Measurements from ENCODE around the gene MGAT4C.

Gene MGAT4C

DNA sequence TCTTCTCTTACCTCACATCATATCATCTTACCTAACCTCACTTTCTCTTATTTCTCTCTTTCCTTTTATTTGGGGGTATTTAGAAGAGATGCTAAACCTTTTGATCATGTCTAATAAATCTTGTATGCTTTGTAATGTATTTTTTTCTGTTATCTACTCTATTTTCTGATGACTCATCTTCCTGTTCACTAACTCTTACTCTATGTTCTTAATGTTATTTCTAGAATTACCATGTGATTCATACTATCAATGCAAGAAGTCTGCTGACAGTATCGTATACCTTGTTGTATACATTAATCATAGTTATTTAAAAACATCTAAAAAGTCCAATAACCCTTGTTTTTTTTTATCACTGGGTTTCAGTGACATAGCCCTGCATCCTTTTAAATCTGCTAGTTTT is 62.3 kb downstream of the MGAT4C start:
- Histone ChIP-seq H3K9me3 (no peaks in the 10 kb centered on the region), H3K36me3 (no peaks in the 10 kb centered on the region), H3K4me2 (no peak overlapping the region), H4K20me1 (no peaks in the 10 kb centered on the region), H3K27me3 (no peaks in the 10 kb centered on the region), H3K4me1 (no peaks in the 10 kb centered on the region), H3K4me3 (no peak overlapping the region), H3K27ac (no peak overlapping the region), H3K9ac (no peak overlapping the region)
- no peak for TF ChIP-seq Cebpa-rat (IDR thresholded peaks at IDR 0.05)

DNA sequence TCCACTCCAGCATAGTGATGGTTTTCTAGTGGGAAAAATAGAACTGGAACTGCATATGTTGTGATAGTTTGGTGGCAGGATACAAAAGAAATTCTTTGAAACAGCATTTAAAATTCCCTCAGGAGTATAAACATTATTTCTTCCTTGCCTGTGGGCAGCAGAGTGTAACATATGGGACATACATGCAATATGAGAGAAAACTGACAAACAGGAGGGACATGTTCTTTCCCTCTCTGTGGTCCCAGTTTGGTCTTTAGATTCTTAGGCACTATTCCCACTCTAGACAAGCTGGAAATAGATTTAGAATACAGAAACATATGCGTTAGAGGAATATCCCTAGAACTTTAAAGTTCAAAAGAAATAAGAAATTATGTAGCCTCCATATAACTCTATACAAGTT is 68.0 kb downstream of the MGAT4C start:
- Histone ChIP-seq H3K27me3 (no peaks in the 10 kb centered on the region), H3K27ac (no peak overlapping the region), H3K9ac (no peak overlapping the region), H3K9me3 (no peaks in the 10 kb centered on the region), H3K4me1 (no peaks in the 10 kb centered on the region), H3K36me3 (no peaks in the 10 kb centered on the region), H4K20me1 (no peaks in the 10 kb centered on the region), H3K4me2 (no peak overlapping the region), H3K4me3 (no peak overlapping the region)
- no peak for TF ChIP-seq Cebpa-rat (IDR thresholded peaks at IDR 0.05)

GRCh38 chr12:86186449-86186848 is 69.7 kb downstream of the MGAT4C start:
- Histone ChIP-seq H3K9me3 (no peaks in the 10 kb centered on the region), H3K36me3 (no peaks in the 10 kb centered on the region), H3K9ac (no peak overlapping the region), H3K27me3 (no peaks in the 10 kb centered on the region), H3K4me3 (no peak overlapping the region), H3K27ac (no peak overlapping the region), H4K20me1 (no peaks in the 10 kb centered on the region), H3K4me2 (no peak overlapping the region), H3K4me1 (no peaks in the 10 kb centered on the region)
- TF ChIP-seq Cebpa-rat (IDR thresholded peaks at IDR 0.05): no peak

DNA sequence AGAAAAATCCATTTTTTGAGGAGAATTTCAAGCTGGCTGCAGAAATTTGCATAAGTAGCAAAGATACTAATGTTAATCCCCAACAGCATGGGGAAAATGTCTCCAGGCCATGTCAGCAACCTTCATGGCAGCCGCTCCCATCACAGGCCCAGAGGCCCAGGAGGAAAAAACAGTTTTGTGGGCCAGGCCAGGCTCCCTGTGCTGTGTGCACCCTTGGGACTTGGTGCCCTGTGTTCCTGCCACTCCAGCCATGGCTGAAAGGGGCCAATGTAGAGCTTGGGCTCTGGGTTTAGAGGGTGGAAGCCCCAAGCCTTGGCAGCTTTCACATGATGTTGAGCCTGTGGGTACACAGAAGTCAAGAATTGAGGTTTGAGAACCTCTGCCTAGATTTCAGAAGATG is 76.3 kb downstream of the MGAT4C start:
- no peak overlapping the region for H3K27ac ChIP-seq
- H3K9ac ChIP-seq: no peak overlapping the region
- no peaks in the 10 kb centered on the region for H3K27me3 ChIP-seq
- peaks cover 12% of the 10 kb centered on the region for H3K9me3 ChIP-seq
- H3K36me3 ChIP-seq: no peaks in the 10 kb centered on the region
- H4K20me1 ChIP-seq: no peaks in the 10 kb centered on the region
- no peaks in the 10 kb centered on the region for H3K4me1 ChIP-seq
- no peak overlapping the region for H3K4me2 ChIP-seq
- no peak overlapping the region for H3K4me3 ChIP-seq
- no peak for TF ChIP-seq Cebpa-rat (IDR thresholded peaks at IDR 0.05)

DNA sequence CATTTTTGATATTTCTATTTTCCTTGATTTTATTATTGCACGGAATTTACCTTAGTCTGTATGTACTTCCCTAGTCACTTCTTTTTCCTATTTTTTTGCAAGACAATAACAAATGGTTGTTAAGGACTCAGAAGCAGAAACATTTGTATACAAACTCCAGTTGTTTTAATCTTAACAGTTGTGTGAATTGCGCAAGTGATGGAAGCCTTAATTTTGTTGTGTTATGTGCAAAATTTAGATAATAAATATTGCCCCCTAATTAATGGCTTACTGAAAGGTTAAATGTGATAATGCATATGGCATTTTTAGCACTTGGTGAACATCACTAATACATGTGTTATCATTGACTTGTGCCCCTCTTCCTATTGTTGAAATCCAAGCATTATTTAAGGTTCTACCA is 82.0 kb downstream of the MGAT4C start:
- H3K36me3 ChIP-seq: no peaks in the 10 kb centered on the region
- H3K27ac ChIP-seq: no peak overlapping the region
- H3K9me3 ChIP-seq: no peaks in the 10 kb centered on the region
- H3K4me3 ChIP-seq: no peak overlapping the region
- no peak overlapping the region for H3K4me2 ChIP-seq
- H4K20me1 ChIP-seq: no peaks in the 10 kb centered on the region
- no peaks in the 10 kb centered on the region for H3K27me3 ChIP-seq
- TF ChIP-seq Cebpa-rat (IDR thresholded peaks at IDR 0.05): no peak
- H3K9ac ChIP-seq: no peak overlapping the region
- H3K4me1 ChIP-seq: no peaks in the 10 kb centered on the region

DNA sequence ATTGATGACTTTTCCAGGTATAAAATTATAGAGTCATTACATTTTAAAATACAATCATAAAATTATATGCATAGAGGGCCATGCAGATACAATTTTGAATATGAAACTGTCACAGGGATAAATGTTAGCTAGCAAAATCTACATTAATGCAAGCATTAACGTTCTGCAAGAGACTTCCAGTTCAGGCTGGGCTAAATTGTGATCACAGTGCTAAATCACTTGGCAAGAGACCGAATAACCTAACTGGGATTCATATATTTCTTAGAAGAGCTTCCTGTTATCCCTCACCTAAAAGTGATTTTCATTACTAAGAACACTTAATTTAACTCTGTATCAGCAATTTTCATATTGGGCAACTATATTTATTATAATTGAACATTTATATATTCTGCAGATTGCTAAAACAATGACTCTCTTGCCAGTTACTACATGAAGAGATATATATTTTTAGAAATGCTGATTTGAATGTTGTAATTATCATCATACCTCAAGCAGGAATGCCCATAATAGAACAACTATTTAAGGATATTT is 83.2 kb downstream of the MGAT4C start:
- no peaks in the 10 kb centered on the region for H3K9me3 ChIP-seq

DNA sequence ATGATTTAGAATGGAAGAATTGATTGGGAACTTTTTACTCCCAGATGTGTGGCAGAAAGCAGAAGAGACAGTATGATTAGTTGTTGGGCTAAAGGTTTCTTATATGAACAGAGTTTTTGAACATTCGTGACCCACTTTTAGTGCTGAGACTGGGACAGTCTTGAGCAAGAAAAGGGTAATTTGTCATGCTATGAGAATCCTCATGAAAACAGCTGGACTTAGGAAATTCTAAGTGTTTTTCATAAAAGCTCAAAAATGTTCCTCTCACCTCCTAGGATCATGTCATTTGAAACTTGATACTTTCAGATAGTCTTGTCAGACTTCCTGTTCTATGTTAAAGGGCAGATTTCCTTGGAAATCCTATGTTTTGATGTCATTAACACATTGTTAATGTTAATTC is 86.1 kb downstream of the MGAT4C start:
- H3K4me2 ChIP-seq: no peak overlapping the region
- no peaks in the 10 kb centered on the region for H4K20me1 ChIP-seq
- no peaks in the 10 kb centered on the region for H3K9me3 ChIP-seq
- no peak overlapping the region for H3K4me3 ChIP-seq
- H3K36me3 ChIP-seq: no peaks in the 10 kb centered on the region
- H3K27ac ChIP-seq: no peak overlapping the region
- no peaks in the 10 kb centered on the region for H3K4me1 ChIP-seq
- H3K27me3 ChIP-seq: no peaks in the 10 kb centered on the region
- TF ChIP-seq Cebpa-rat (IDR thresholded peaks at IDR 0.05): no peak
- H3K9ac ChIP-seq: no peak overlapping the region

More for the DNA sequence above, 83.2 kb downstream of the MGAT4C start:
- Histone ChIP-seq H3K4me2 (no peak overlapping the region), H3K36me3 (no peaks in the 10 kb centered on the region), H4K20me1 (no peaks in the 10 kb centered on the region), H3K4me3 (no peak overlapping the region), H3K27me3 (no peaks in the 10 kb centered on the region), H3K4me1 (no peaks in the 10 kb centered on the region), H3K27ac (no peak overlapping the region), H3K9ac (no peak overlapping the region)
- TF ChIP-seq Cebpa-rat (IDR thresholded peaks at IDR 0.05): no peak

DNA sequence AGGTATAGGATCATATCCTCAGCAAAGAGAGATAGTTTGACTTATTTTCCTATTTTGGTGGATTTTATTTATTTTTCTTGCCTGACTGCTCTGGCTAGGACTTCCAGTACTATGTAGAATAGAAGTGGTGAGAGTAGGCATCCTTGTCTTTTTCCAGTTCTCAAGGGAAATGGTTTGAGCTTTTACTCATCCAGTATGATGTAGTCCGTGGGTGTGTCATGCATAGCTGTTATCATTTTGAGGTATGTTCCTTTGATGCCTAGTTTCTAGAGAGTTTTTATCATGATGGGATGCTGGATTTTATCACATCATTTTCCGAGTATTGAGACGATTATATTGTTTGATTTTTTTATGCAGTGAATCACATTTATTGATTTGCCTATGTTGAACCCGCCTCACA is 97.2 kb downstream of the MGAT4C start:
- Histone ChIP-seq H4K20me1 (no peaks in the 10 kb centered on the region), H3K27ac (no peak overlapping the region), H3K9me3 (no peaks in the 10 kb centered on the region), H3K36me3 (no peaks in the 10 kb centered on the region), H3K4me2 (no peak overlapping the region), H3K4me3 (no peak overlapping the region), H3K9ac (no peak overlapping the region), H3K4me1 (peaks cover 3% of the 10 kb centered on the region; the same call in 1 of the 2 replicates), H3K27me3 (no peaks in the 10 kb centered on the region)
- no peak for TF ChIP-seq Cebpa-rat (IDR thresholded peaks at IDR 0.05)

DNA sequence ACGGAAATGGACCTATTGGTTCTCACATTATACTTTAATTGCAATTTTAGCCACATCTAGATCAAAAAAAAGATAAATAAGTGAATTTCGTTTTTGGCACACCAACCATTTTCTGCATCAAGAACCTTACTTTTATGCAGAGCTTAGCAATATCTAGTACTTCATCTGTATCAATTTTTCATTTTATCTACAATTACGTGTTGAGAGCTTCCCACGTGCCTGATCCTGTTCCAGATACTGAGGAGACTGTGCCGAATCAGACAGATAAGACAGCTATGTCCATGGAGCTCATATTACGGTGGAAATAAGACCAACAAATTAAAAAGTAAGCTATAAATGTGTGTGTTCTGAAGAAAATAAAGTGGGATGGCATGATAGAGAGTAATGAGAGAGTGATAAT is 101.6 kb downstream of the MGAT4C start:
- TF ChIP-seq Cebpa-rat (IDR thresholded peaks at IDR 0.05): no peak
- Histone ChIP-seq H3K4me2 (no peak overlapping the region), H3K4me3 (no peak overlapping the region), H4K20me1 (no peaks in the 10 kb centered on the region), H3K36me3 (no peaks in the 10 kb centered on the region), H3K9ac (no peak overlapping the region), H3K27ac (no peak overlapping the region), H3K4me1 (peaks cover 13% of the 10 kb centered on the region), H3K9me3 (no peaks in the 10 kb centered on the region), H3K27me3 (no peaks in the 10 kb centered on the region)

DNA sequence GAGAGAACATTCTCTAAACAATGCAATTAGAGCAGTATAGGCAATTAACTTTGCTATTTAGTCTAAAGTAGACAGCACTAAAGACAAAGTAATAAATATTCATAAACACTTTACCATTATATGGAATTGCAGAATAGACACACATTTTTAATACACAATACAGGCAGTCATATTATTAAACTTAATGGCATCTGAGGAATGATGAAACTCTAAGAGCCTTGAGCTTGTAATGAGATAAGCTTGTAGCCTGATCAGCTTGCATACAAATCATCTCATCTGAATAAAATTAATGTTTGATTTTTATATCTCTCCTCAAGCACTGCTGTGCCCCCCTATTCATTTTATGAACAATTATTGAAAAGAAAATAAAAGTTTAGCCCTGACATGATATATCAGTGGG is 107.6 kb downstream of the MGAT4C start:
- no peaks in the 10 kb centered on the region for H3K27me3 ChIP-seq
- H4K20me1 ChIP-seq: no peaks in the 10 kb centered on the region
- H3K4me1 ChIP-seq: peaks cover 7% of the 10 kb centered on the region
- no peaks in the 10 kb centered on the region for H3K9me3 ChIP-seq
- no peak overlapping the region for H3K9ac ChIP-seq
- no peak overlapping the region for H3K4me3 ChIP-seq
- no peak overlapping the region for H3K4me2 ChIP-seq
- H3K27ac ChIP-seq: no peak overlapping the region
- TF ChIP-seq Cebpa-rat (IDR thresholded peaks at IDR 0.05): no peak
- no peaks in the 10 kb centered on the region for H3K36me3 ChIP-seq

- H3K4me1 ChIP-seq: peaks cover 1% of the 10 kb centered on the region; the same call in 1 of the 2 replicates
- H3K4me3 ChIP-seq: no peak overlapping the region
- H3K27me3 ChIP-seq: no peaks in the 10 kb centered on the region
- no peaks in the 10 kb centered on the region for H4K20me1 ChIP-seq
- no peak for TF ChIP-seq Cebpa-rat (IDR thresholded peaks at IDR 0.05)
- no peak overlapping the region for H3K9ac ChIP-seq
- H3K36me3 ChIP-seq: no peaks in the 10 kb centered on the region
- no peaks in the 10 kb centered on the region for H3K9me3 ChIP-seq
- H3K4me2 ChIP-seq: no peak overlapping the region
- H3K27ac ChIP-seq: no peak overlapping the region
Observed at GRCh38 chr12:86148071-86148470, 108.1 kb downstream of the MGAT4C start.
